DND-41 (cell line): Measurements from ENCODE around the gene CER1.

Source experiments
- CTCF ChIP-seq: IDR thresholded peaks from 2 replicates; pipeline ENCODE4 v1.5.1; 2012; ENCODE audit warnings: borderline replicate concordance, low read length, moderate library complexity, mild to moderate bottlenecking; ENCODE audit not compliant: poor library complexity, severe bottlenecking; ENCODE audit errors: extremely low read depth
- EZH2 ChIP-seq: IDR thresholded peaks from 3 replicates; pipeline ENCODE4 v1.6.1; 2012; ENCODE audit warnings: borderline replicate concordance, low read depth, mild to moderate bottlenecking, moderate library complexity, low read length, inconsistent platforms; ENCODE audit not compliant: severe bottlenecking

DNA sequence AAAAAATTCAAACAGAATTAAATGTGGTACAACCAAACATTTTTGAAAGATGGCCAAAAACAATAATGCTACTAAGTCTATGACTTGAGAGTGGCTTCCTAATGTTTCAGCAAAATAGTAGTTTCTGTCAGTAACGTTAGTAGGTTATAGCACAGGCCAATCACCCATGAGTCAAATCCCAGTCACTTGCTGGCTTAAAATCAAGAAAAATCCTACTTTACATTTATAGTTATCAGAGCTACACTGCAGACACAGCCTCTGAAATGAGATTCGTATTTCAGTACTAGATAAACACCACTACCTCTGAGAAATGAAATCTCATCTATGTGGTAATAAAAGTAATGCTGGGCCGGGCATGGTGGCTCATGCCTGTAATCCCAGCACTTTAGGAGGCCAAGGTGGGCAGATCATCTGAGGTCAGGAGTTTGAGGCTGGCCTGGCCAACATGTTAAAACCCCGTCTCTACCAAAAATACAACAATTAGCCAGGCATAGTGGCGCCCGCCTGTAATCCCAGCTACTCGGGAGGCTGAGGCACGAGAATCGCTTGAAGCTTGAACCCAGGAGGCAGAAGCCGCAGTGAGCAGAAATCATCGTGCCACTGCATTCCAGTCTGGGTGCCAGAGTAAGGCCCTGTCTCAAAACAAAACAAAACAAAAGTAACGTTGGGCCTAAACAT is 35.4 kb downstream of the CER1 start:
- TF ChIP-seq EZH2 (no peak), CTCF (no peak)
